Neural progenitor cell (in vitro differentiated cells): ENCODE measurements around the gene NCK1. TPM values are rescaled to one million over a fixed set of nuclear protein-coding genes. Genes with fewer than 3 reads are reported as not detected.

ENCODE experiments used
- DNase-seq: peaks from one replicate; pipeline ENCODE4 v3.0.0-alpha.2; 2016; ENCODE audit warnings: low spot score
- H2AFZ ChIP-seq: fragments of 200-600 bp; sonication (generic); replicated peaks from 2 replicates; pipeline ENCODE4 v1.6.1; 2016; ENCODE audit warnings: antibody characterized with exemption
- H3F3A ChIP-seq: fragments of 200-600 bp; sonication (generic); 2 replicates; pipeline ENCODE4 v1.6.1; 2016; ENCODE audit warnings: antibody characterized with exemption, low read depth
- H3K27ac ChIP-seq: fragments of 200-600 bp; sonication (generic); 2 replicates; pipeline ENCODE4 v1.5.1; 2016; ENCODE audit warnings: mild to moderate bottlenecking
- H3K27me3 ChIP-seq: fragments of 200-600 bp; sonication (generic); 2 replicates; pipeline ENCODE4 v1.6.1; 2016; ENCODE audit warnings: mild to moderate bottlenecking, moderate library complexity
- H3K36me3 ChIP-seq: fragments of 200-600 bp; sonication (generic); 2 replicates; pipeline ENCODE4 v1.5.1; 2016
- H3K4me1 ChIP-seq: fragments of 200-600 bp; sonication (generic); 2 replicates; pipeline ENCODE4 v1.6.1; 2016; ENCODE audit warnings: mixed run types
- H3K4me2 ChIP-seq: fragments of 200-600 bp; sonication (generic); 2 replicates; pipeline ENCODE4 v1.6.1; 2016
- H3K4me3 ChIP-seq: fragments of 200-600 bp; sonication (generic); 2 replicates; pipeline ENCODE4 v1.5.1; 2016
- H3K79me2 ChIP-seq: fragments of 200-600 bp; sonication (generic); 2 replicates; pipeline ENCODE4 v1.6.1; 2016; ENCODE audit warnings: low read depth
- H3K9ac ChIP-seq: fragments of 200-600 bp; sonication (generic); 2 replicates; pipeline ENCODE4 v1.6.1; 2016
- H3K9me3 ChIP-seq: fragments of 200-600 bp; sonication (generic); 2 replicates; pipeline ENCODE4 v1.5.1; 2016; ENCODE audit warnings: low read depth
- H4K20me1 ChIP-seq: fragments of 200-600 bp; sonication (generic); 2 replicates; pipeline ENCODE4 v1.6.1; 2016; ENCODE audit warnings: low read depth
- H3K27ac Mint-ChIP-seq: 3 replicates; pipeline ENCODE4 v1.8.0; 2021; ENCODE audit warnings: mixed read lengths
- H3K27me3 Mint-ChIP-seq: 2 replicates; pipeline ENCODE4 v1.8.0; 2022; ENCODE audit warnings: low read depth, mild to moderate bottlenecking, inconsistent platforms, moderate library complexity, mixed read lengths; ENCODE audit not compliant: insufficient read depth
- H3K36me3 Mint-ChIP-seq: 3 replicates; pipeline ENCODE4 v1.8.0; 2021; ENCODE audit warnings: mixed read lengths
- H3K4me1 Mint-ChIP-seq: 3 replicates; pipeline ENCODE4 v1.8.0; 2021; ENCODE audit warnings: mixed read lengths
- H3K4me3 Mint-ChIP-seq: 3 replicates; pipeline ENCODE4 v1.8.0; 2021; ENCODE audit warnings: mild to moderate bottlenecking, moderate library complexity, mixed read lengths
- H3K9me3 Mint-ChIP-seq: 3 replicates; pipeline ENCODE4 v1.8.0; 2020; ENCODE audit warnings: mixed read lengths
- CTCF ChIP-seq: fragments of 200-600 bp; sonication (generic); IDR thresholded peaks from 2 replicates; pipeline ENCODE4 v1.5.1; 2017; ENCODE audit warnings: antibody characterized with exemption, mild to moderate bottlenecking
- EZH2 ChIP-seq: fragments of 200-600 bp; sonication (generic); IDR thresholded peaks from 2 replicates; pipeline ENCODE4 v1.6.1; 2017; ENCODE audit warnings: antibody characterized with exemption, mild to moderate bottlenecking, moderate library complexity
- EZH2phosphoT487 ChIP-seq: fragments of 200-600 bp; sonication (generic); IDR thresholded peaks from 2 replicates; pipeline ENCODE4 v1.6.1; 2017; ENCODE audit warnings: antibody characterized with exemption
- total RNA-seq: library from RNA; depleted of rRNA; stranded (reverse); fragments of >200 nt; gene quantifications from 2 replicates; pipeline ENCODE4 v1.2.3, GENCODE V29; 2015; ENCODE audit warnings: low replicate concordance

Gene NCK1
- total RNA-seq, 1 donor from 2014 or later, result 46.5 TPM

GRCh38 chr3:136905549-136905948, 43.5 kb downstream of the NCK1 start:
- Histone ChIP-seq H3K9ac (no peak overlapping the region), H2AFZ (no peak overlapping the region), H3K27ac (no peak overlapping the region), H3K4me2 (no peak overlapping the region), H3K79me2 (peaks cover 100% of the 10 kb centered on the region), H3K9me3 (no peaks in the 10 kb centered on the region), H3K4me3 (no peak overlapping the region), H3K4me1 (peaks cover 21% of the 10 kb centered on the region), H3F3A (no peaks in the 10 kb centered on the region), H4K20me1 (peaks cover 22% of the 10 kb centered on the region), H3K27me3 (no peaks in the 10 kb centered on the region), H3K36me3 (no peaks in the 10 kb centered on the region)
- Mint-ChIP-seq H3K4me3 (no peak overlapping the region), H3K9me3 (peaks cover 75% of the 10 kb centered on the region), H3K27ac (no peak overlapping the region), H3K27me3 (no peaks in the 10 kb centered on the region), H3K4me1 (no peaks in the 10 kb centered on the region), H3K36me3 (peaks cover 49% of the 10 kb centered on the region)
- TF ChIP-seq EZH2 (no peak), CTCF (no peak), EZH2phosphoT487 (no peak)
- no peak for DNase-seq

GRCh38 chr3:136906725-136907124, 44.7 kb downstream of the NCK1 start:
- H3K36me3 Mint-ChIP-seq, result peaks cover 50% of the 10 kb centered on the region
- H3K27me3 ChIP-seq, result no peaks in the 10 kb centered on the region
- no peak overlapping the region for H3K4me3 Mint-ChIP-seq
- no peak overlapping the region for H3K4me3 ChIP-seq
- H2AFZ ChIP-seq, result no peak overlapping the region
- H3F3A ChIP-seq, result no peaks in the 10 kb centered on the region
- no peaks in the 10 kb centered on the region for H3K9me3 ChIP-seq
- H3K4me2 ChIP-seq, result no peak overlapping the region
- H3K4me1 ChIP-seq, result peaks cover 13% of the 10 kb centered on the region
- peaks cover 100% of the 10 kb centered on the region for H3K79me2 ChIP-seq
- no peak overlapping the region for H3K9ac ChIP-seq
- H3K9me3 Mint-ChIP-seq, result peaks cover 75% of the 10 kb centered on the region
- no peaks in the 10 kb centered on the region for H3K4me1 Mint-ChIP-seq
- peaks cover 22% of the 10 kb centered on the region for H4K20me1 ChIP-seq
- no peaks in the 10 kb centered on the region for H3K36me3 ChIP-seq
- DNase-seq, result no peak
- H3K27ac ChIP-seq, result no peak overlapping the region
- TF ChIP-seq EZH2 (no peak), CTCF (no peak), EZH2phosphoT487 (no peak)
- H3K27me3 Mint-ChIP-seq, result no peaks in the 10 kb centered on the region
- H3K27ac Mint-ChIP-seq, result no peak overlapping the region

- Histone ChIP-seq H3K36me3 (peaks cover 4% of the 10 kb centered on the region), H3K27me3 (no peaks in the 10 kb centered on the region), H3K4me3 (no peak overlapping the region), H4K20me1 (peaks cover 22% of the 10 kb centered on the region), H3K4me2 (no peak overlapping the region), H3K4me1 (peaks cover 2% of the 10 kb centered on the region), H3K79me2 (peaks cover 100% of the 10 kb centered on the region), H3K9me3 (no peaks in the 10 kb centered on the region), H2AFZ (no peak overlapping the region), H3K27ac (no peak overlapping the region), H3F3A (no peaks in the 10 kb centered on the region), H3K9ac (no peak overlapping the region)
- no peak overlapping the region for H3K27ac Mint-ChIP-seq
- no peaks in the 10 kb centered on the region for H3K4me1 Mint-ChIP-seq
- no peak for TF ChIP-seq EZH2phosphoT487
- no peak for TF ChIP-seq CTCF
- TF ChIP-seq EZH2, result no peak
- H3K27me3 Mint-ChIP-seq, result no peaks in the 10 kb centered on the region
- H3K9me3 Mint-ChIP-seq, result peaks cover 75% of the 10 kb centered on the region
- no peak overlapping the region for H3K4me3 Mint-ChIP-seq
- DNase-seq, result no peak
- peaks cover 54% of the 10 kb centered on the region for H3K36me3 Mint-ChIP-seq
Observed at GRCh38 chr3:136908297-136908696, 46.3 kb downstream of the NCK1 start.
